ENCODE data around the gene PHACTR3. TPM values are rescaled to one million over a fixed set of nuclear protein-coding genes. Genes with fewer than 3 reads are reported as not detected.

The PHACTR3 gene
- total RNA-seq, 1 donor from 2014 or later = 0.14 TPM

DNA sequence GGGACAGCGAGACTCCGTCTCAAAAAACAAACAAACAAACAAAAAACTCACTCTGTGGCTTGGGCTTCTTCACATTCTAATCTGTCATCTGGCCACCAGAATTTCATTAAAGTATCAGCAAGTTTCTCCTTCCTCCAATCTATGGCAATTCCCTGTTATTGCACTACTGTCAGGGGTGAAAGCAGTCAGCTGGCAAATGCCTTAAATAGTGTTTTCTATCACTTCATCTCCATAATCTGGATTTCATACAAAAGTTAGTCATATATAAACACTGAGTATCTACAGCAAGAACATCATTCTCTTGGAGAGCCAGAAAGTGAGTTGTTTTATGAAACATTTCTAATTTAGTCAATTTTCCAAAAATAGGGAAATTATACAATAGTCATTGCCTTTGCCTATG lies 56.1 kb downstream of the PHACTR3 start:
- no peak overlapping the region for H3K4me3 Mint-ChIP-seq (ENCODE audit: unreplicated experiment)
- Histone ChIP-seq H3K9me3 (ENCODE audit: insufficient read depth, low read depth, low read length) (peaks cover 9% of the 10 kb centered on the region), H3K27ac (ENCODE audit: low read depth, low read length) (no peak overlapping the region), H3K27me3 (ENCODE audit: insufficient read depth, low read length) (no peaks in the 10 kb centered on the region), H3K4me2 (ENCODE audit: low read length) (no peak overlapping the region), H3K79me2 (ENCODE audit: insufficient read depth, low read length) (no peaks in the 10 kb centered on the region), H3K9ac (ENCODE audit: low read length) (no peak overlapping the region), H4K20me1 (ENCODE audit: insufficient read depth, low read length) (no peaks in the 10 kb centered on the region), H3K36me3 (ENCODE audit: insufficient read depth, low read length) (no peaks in the 10 kb centered on the region), H2AFZ (ENCODE audit: low read depth, low read length) (no peak overlapping the region), H3K4me1 (ENCODE audit: insufficient read depth, low read length) (no peaks in the 10 kb centered on the region), H3K4me3 (ENCODE audit: insufficient read depth, low read depth, low read length) (no peak overlapping the region)
- peaks cover 40% of the 10 kb centered on the region for H3K27me3 Mint-ChIP-seq (ENCODE audit: low read depth, unreplicated experiment)
- DNase-seq (ENCODE audit: low read depth) = no peak
- TF ChIP-seq, protein P1, sequence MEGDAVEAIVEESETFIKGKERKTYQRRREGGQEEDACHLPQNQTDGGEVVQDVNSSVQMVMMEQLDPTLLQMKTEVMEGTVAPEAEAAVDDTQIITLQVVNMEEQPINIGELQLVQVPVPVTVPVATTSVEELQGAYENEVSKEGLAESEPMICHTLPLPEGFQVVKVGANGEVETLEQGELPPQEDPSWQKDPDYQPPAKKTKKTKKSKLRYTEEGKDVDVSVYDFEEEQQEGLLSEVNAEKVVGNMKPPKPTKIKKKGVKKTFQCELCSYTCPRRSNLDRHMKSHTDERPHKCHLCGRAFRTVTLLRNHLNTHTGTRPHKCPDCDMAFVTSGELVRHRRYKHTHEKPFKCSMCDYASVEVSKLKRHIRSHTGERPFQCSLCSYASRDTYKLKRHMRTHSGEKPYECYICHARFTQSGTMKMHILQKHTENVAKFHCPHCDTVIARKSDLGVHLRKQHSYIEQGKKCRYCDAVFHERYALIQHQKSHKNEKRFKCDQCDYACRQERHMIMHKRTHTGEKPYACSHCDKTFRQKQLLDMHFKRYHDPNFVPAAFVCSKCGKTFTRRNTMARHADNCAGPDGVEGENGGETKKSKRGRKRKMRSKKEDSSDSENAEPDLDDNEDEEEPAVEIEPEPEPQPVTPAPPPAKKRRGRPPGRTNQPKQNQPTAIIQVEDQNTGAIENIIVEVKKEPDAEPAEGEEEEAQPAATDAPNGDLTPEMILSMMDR (IDR thresholded peaks at IDR 0.05; ENCODE audit: insufficient read depth, low read depth, low read length) = no peak
- TF ChIP-seq EZH2 (IDR thresholded peaks at IDR 0.05; ENCODE audit: insufficient read depth, low read length) = no peak
- H3K4me1 Mint-ChIP-seq (ENCODE audit: low read depth, unreplicated experiment) = no peaks in the 10 kb centered on the region
- no peak overlapping the region for H3K27ac Mint-ChIP-seq (ENCODE audit: unreplicated experiment)
- H3K9me3 Mint-ChIP-seq (ENCODE audit: unreplicated experiment) = peaks cover 11% of the 10 kb centered on the region
- no peak for FAIRE-seq
- no peaks in the 10 kb centered on the region for H3K36me3 Mint-ChIP-seq (ENCODE audit: low read depth, unreplicated experiment)

DNA sequence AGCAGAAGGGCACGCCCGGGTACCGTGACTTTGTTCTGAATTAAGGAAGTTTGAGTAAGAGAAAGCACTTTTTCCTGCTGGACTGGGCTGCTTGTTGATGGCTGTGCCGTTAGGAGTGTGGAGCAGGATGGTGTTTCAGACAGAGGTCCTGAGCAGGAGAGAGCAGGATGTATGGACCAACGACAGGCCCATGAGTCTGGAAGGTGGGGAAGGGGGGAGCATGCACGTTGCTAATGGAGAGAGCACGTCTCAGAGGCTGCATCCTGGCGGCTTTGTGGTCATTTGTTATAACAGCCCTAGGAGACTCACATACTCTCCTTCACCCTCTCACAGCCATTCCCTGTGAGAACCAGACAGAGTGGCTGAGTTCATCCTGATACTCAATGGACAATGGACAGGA lies 56.8 kb downstream of the PHACTR3 start:
- H3K4me2 ChIP-seq (ENCODE audit: low read length) = no peak overlapping the region
- DNase-seq (ENCODE audit: low read depth) = no peak
- no peak overlapping the region for H3K4me3 ChIP-seq (ENCODE audit: insufficient read depth, low read depth, low read length)
- H3K4me1 ChIP-seq (ENCODE audit: insufficient read depth, low read length) = no peaks in the 10 kb centered on the region
- no peak overlapping the region for H3K27ac Mint-ChIP-seq (ENCODE audit: unreplicated experiment)
- no peak overlapping the region for H3K4me3 Mint-ChIP-seq (ENCODE audit: unreplicated experiment)
- H2AFZ ChIP-seq (ENCODE audit: low read depth, low read length) = no peak overlapping the region
- no peak for TF ChIP-seq EZH2 (IDR thresholded peaks at IDR 0.05; ENCODE audit: insufficient read depth, low read length)
- TF ChIP-seq, protein P1 (IDR thresholded peaks at IDR 0.05; ENCODE audit: insufficient read depth, low read depth, low read length) = no peak
- H3K27me3 Mint-ChIP-seq (ENCODE audit: low read depth, unreplicated experiment) = peaks cover 45% of the 10 kb centered on the region
- no peak for FAIRE-seq
- H3K79me2 ChIP-seq (ENCODE audit: insufficient read depth, low read length) = no peaks in the 10 kb centered on the region
- no peak overlapping the region for H3K9ac ChIP-seq (ENCODE audit: low read length)
- H3K36me3 Mint-ChIP-seq (ENCODE audit: low read depth, unreplicated experiment) = no peaks in the 10 kb centered on the region
- H3K9me3 Mint-ChIP-seq (ENCODE audit: unreplicated experiment) = peaks cover 11% of the 10 kb centered on the region
- H4K20me1 ChIP-seq (ENCODE audit: insufficient read depth, low read length) = no peaks in the 10 kb centered on the region
- no peaks in the 10 kb centered on the region for H3K36me3 ChIP-seq (ENCODE audit: insufficient read depth, low read length)
- no peaks in the 10 kb centered on the region for H3K4me1 Mint-ChIP-seq (ENCODE audit: low read depth, unreplicated experiment)
- H3K27ac ChIP-seq (ENCODE audit: low read depth, low read length) = no peak overlapping the region
- H3K9me3 ChIP-seq (ENCODE audit: insufficient read depth, low read depth, low read length) = peaks cover 9% of the 10 kb centered on the region
- H3K27me3 ChIP-seq (ENCODE audit: insufficient read depth, low read length) = no peaks in the 10 kb centered on the region

DNA sequence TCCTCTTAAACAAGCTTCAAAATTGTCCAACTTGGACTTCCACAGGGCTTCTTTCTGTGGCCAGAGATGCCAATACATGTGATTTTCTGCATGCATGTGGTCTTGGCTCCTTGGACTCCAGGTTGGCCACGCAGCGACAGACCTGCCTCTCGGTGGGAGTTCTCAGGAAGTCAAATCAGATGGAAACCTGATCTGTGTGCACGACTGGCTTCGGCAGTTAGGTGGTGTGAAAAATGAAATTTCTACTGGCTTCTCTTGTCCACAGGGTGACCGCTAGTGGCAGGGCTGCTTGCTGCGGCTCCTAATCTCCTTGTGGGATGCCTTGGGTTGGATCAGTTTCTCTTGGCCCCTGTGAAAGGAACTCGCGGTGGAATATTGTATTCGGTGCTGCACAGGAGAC lies 57.3 kb downstream of the PHACTR3 start:
- no peaks in the 10 kb centered on the region for H3K4me1 Mint-ChIP-seq (ENCODE audit: low read depth, unreplicated experiment)
- peaks cover 11% of the 10 kb centered on the region for H3K9me3 Mint-ChIP-seq (ENCODE audit: unreplicated experiment)
- DNase-seq (ENCODE audit: low read depth) = no peak

More for the DNA sequence above, 57.3 kb downstream of the PHACTR3 start:
- Histone ChIP-seq H3K9ac (ENCODE audit: low read length) (no peak overlapping the region), H3K27ac (ENCODE audit: low read depth, low read length) (no peak overlapping the region), H3K4me1 (ENCODE audit: insufficient read depth, low read length) (no peaks in the 10 kb centered on the region), H3K36me3 (ENCODE audit: insufficient read depth, low read length) (no peaks in the 10 kb centered on the region), H4K20me1 (ENCODE audit: insufficient read depth, low read length) (no peaks in the 10 kb centered on the region), H3K9me3 (ENCODE audit: insufficient read depth, low read depth, low read length) (peaks cover 9% of the 10 kb centered on the region), H3K4me3 (ENCODE audit: insufficient read depth, low read depth, low read length) (no peak overlapping the region), H3K27me3 (ENCODE audit: insufficient read depth, low read length) (no peaks in the 10 kb centered on the region), H3K4me2 (ENCODE audit: low read length) (no peak overlapping the region), H3K79me2 (ENCODE audit: insufficient read depth, low read length) (no peaks in the 10 kb centered on the region), H2AFZ (ENCODE audit: low read depth, low read length) (no peak overlapping the region)
- Mint-ChIP-seq H3K27me3 (ENCODE audit: low read depth, unreplicated experiment) (peaks cover 49% of the 10 kb centered on the region), H3K27ac (ENCODE audit: unreplicated experiment) (no peak overlapping the region), H3K36me3 (ENCODE audit: low read depth, unreplicated experiment) (no peaks in the 10 kb centered on the region), H3K4me3 (ENCODE audit: unreplicated experiment) (no peak overlapping the region)
- no peak for FAIRE-seq
- TF ChIP-seq EZH2 (IDR thresholded peaks at IDR 0.05; ENCODE audit: insufficient read depth, low read length) = no peak
- TF ChIP-seq, protein P1 (IDR thresholded peaks at IDR 0.05; ENCODE audit: insufficient read depth, low read depth, low read length) = no peak

Data from astrocyte (in vitro differentiated cells and primary cell).